Skeletal muscle satellite cell (primary cell): Measurements from ENCODE around the gene MSN.

Experiments used
- H3K27me3 ChIP-seq: 2 replicates; pipeline ENCODE4 v1.7.0; 2013; ENCODE audit warnings: low read length; ENCODE audit not compliant: control insufficient read depth, insufficient read depth
- H3K36me3 ChIP-seq: 2 replicates; pipeline ENCODE4 v1.7.0; 2013; ENCODE audit warnings: mild to moderate bottlenecking, control low read depth, low read length; ENCODE audit not compliant: insufficient read depth
- H3K4me1 ChIP-seq: 2 replicates; pipeline ENCODE4 v1.7.0; 2013; ENCODE audit warnings: low read length; ENCODE audit not compliant: control insufficient read depth, insufficient read depth
- H3K4me2 ChIP-seq: 2 replicates; pipeline ENCODE4 v1.7.0; 2013; ENCODE audit warnings: mild to moderate bottlenecking, low read length
- H3K4me3 ChIP-seq: 2 replicates; pipeline ENCODE4 v1.7.0; 2013; ENCODE audit warnings: low read length
- H3K9ac ChIP-seq: 2 replicates; pipeline ENCODE4 v1.7.0; 2013; ENCODE audit warnings: mild to moderate bottlenecking, low read depth, low read length, moderate library complexity
- H3K9me3 ChIP-seq: replicated peaks from 2 replicates; pipeline ENCODE4 v1.7.0; 2013; ENCODE audit warnings: mild to moderate bottlenecking, control low read depth, low read length

MSN gene

DNA sequence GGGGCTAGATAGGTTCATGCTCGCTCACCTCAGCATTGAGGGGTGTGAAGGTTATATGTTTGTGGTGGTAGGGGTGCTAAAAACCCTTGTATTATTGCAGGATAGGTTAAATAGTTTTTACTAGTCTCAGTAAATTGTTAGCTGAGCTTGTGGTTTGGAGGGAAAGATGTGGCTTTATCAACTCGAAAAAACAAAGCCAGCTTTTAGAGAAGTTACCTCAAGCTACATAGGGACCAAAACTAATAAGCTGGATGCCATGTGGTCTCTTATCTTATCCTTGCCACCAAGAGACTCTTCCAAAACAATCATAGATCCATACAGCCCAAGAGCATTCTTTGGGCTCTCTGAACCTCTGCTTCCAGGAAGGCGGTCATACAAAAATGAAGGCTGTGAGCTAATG, 29.2 kb downstream of the MSN start:
- H3K36me3 ChIP-seq = peaks cover 9% of the 10 kb centered on the region
- H3K9me3 ChIP-seq = no peaks in the 10 kb centered on the region
- H3K4me2 ChIP-seq = peak overlapping the region; percentile 34
- H3K9ac ChIP-seq = no peak overlapping the region
- H3K27me3 ChIP-seq = no peaks in the 10 kb centered on the region
- H3K4me1 ChIP-seq = peaks cover 51% of the 10 kb centered on the region
- H3K4me3 ChIP-seq = no peak overlapping the region

DNA sequence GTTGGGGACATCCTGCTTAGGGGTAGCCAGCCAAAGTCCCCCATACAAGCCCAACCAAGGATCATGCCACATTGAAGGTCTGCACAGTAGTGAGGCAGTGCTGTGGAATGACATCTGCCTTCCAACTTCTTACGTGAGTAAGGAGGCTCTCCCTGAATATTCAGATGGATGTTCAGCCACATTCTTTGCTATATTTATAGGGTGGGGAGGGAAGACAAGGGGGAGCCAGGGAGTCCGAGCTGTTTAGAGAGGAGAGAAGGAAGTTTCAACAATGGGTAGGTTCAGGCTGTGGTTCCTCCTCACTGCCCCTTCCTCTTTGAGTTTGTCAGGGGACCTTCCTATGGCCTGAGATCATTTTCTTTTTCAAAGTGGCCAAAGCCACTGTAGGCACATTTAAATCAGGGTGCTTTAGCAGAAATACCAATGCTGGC, 29.8 kb downstream of the MSN start:
- Histone ChIP-seq H3K9me3 (no peaks in the 10 kb centered on the region), H3K36me3 (peaks cover 9% of the 10 kb centered on the region), H3K9ac (peak overlapping the region; percentile 67), H3K4me1 (peaks cover 45% of the 10 kb centered on the region), H3K27me3 (no peaks in the 10 kb centered on the region), H3K4me3 (no peak overlapping the region), H3K4me2 (peak overlapping the region; percentile 39)

DNA sequence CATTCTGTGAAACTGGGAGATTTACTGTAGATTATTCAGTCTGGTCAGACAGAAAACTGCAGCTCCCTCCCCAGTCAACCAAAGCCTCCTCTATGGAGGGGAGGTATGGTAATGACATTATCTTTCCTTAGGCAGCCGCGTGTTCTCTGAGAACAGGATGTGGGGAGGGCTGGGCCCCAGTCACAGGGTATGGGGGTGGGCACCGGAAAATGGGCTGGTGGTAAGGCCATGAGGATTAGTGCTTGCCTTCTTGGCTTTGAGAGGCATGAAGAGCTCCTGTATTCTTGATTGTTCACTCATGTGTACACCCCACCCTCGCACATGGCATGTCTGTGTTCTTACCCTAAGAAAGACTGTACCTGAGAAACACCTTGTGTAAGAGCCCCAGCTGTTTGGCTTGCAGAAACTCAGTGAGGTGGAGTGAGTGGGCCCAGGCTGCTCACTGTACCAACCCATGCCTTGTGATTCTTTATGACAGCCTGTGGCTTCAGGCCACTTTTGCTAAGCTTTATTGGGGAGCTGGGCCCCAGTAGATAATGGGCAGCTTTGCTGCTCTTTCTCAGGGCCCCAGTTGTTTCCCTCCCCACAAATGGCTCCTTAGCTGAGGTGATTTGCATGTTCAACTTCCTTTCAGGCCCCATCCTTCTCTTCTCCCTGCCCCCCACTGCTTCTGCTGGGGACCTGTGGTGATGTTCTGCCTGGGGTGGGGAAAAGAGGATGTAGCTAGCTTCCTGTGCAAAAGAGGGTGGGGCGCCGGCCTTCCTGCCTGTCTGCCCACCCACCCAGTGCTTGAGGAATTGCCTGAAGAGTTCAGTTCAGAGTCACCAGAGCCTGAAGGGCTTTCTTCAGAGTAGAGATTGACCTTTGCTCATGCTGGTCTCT, 30.7 kb downstream of the MSN start:
- Histone ChIP-seq H3K4me2 (peak overlapping the region; percentile 39), H3K36me3 (peaks cover 9% of the 10 kb centered on the region), H3K9ac (peak overlapping the region; percentile 67), H3K4me1 (peaks cover 50% of the 10 kb centered on the region), H3K9me3 (no peaks in the 10 kb centered on the region), H3K27me3 (no peaks in the 10 kb centered on the region), H3K4me3 (peak overlapping the region; percentile 10)

DNA sequence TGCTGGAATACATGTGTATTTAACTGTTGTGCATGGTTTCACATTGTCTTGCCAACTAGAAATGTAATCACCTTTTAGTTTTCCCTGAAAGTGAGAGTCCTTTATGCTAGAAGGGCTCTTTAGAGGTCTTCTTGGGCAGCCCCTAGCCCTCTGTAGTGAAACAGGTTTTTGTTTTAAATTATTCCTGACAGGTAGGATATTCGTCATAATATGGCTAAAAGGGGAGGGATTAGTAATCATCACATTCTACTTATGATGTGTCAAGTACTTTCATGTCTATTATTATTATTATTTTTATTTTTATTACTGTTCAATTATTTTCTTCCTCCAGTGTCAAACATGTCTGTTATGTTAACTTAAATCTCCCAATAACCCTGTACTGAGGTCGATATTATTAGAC, 35.5 kb downstream of the MSN start:
- Histone ChIP-seq H3K9ac (peak overlapping the region; percentile 40), H3K9me3 (no peaks in the 10 kb centered on the region), H3K4me3 (no peak overlapping the region), H3K36me3 (peaks cover 9% of the 10 kb centered on the region), H3K4me1 (peaks cover 52% of the 10 kb centered on the region), H3K4me2 (no peak overlapping the region), H3K27me3 (no peaks in the 10 kb centered on the region)

DNA sequence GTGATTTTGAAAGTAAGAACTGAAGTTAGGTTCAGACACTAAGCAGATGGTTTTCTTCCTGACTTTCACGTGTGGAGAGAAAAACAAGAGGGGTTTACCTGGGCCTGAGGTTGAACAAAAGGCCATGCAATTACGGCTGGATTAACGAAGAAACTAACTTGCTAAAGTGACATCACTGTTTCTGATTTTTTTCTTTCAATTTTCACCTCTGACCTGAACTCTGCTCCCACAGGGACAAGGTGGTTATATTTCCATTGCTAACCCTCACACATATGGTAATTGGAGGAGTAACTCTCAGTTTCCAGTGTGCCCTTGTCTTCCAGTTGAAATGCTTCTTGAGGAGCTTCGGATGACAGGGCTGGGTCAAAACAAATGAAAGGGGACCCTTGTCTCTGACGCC, 38.0 kb downstream of the MSN start:
- Histone ChIP-seq H3K36me3 (no peaks in the 10 kb centered on the region), H3K9ac (no peak overlapping the region), H3K9me3 (no peaks in the 10 kb centered on the region), H3K4me2 (peak overlapping the region; percentile 1), H3K4me1 (peaks cover 44% of the 10 kb centered on the region), H3K27me3 (no peaks in the 10 kb centered on the region), H3K4me3 (no peak overlapping the region)

DNA sequence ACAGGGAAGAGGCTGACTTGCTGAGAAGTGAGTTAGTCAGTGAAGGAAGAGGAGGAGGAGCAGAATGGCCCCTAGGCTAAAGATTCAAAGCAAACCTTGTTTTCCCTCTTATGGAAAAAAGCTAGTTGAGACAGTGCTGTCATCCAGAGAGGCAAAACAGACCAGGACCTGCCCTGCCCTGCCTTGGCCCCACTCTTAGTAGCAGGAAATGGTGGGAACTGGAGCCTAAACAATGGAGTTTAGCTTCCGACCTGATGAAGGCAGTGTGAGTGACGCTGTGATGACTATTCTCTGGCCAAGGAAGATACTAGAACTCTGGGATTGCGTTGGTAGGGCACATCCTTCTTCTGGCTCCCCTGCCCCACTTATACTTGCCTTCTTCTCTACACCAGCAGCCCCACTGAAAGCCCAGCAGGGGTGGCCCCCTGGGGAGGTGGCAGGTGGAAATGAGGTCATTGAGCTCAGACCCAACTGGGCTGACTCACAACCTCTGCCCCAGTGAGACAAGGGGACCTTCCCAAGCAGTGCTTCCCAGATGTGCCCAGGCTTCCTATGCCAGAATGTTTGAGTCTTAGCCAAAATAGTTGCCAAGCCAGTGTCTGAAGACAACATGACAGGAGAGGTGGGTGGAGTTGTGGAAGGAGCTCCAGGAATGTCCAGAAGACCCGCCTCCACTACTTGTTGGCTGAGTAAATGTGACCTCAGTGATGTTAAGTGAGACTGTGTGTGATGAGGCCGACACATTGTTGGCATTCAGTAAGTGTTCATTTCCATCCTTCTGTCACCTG, 38.8 kb downstream of the MSN start:
- Histone ChIP-seq H3K4me2 (peak overlapping the region; percentile 1), H3K27me3 (no peaks in the 10 kb centered on the region), H3K9ac (no peak overlapping the region), H3K4me1 (peaks cover 44% of the 10 kb centered on the region), H3K36me3 (no peaks in the 10 kb centered on the region), H3K4me3 (no peak overlapping the region), H3K9me3 (no peaks in the 10 kb centered on the region)

DNA sequence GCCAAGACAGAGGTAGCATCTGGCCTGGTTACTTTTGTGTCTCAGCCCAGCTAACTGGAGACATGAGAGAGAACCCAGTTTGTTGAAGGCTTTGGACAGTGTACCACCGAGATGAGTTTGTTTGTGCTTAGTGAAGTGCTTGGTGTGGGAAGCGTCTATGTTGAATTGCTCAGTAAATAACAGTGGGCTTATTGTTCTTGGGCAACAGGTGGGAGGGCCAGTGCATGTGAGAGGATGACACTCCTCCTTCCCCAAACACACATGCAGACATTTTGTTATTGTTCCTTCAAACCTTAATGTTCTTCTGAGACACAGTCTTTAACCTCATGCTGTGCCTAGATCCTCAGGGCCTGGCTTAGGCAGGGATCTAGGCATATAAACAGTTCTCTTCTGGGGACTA, 39.7 kb downstream of the MSN start:
- H3K9ac ChIP-seq = no peak overlapping the region
- no peak overlapping the region for H3K4me3 ChIP-seq
- H3K36me3 ChIP-seq = no peaks in the 10 kb centered on the region
- peak overlapping the region; percentile 5 for H3K4me2 ChIP-seq
- no peaks in the 10 kb centered on the region for H3K27me3 ChIP-seq
- H3K9me3 ChIP-seq = no peaks in the 10 kb centered on the region
- H3K4me1 ChIP-seq = peaks cover 44% of the 10 kb centered on the region

DNA sequence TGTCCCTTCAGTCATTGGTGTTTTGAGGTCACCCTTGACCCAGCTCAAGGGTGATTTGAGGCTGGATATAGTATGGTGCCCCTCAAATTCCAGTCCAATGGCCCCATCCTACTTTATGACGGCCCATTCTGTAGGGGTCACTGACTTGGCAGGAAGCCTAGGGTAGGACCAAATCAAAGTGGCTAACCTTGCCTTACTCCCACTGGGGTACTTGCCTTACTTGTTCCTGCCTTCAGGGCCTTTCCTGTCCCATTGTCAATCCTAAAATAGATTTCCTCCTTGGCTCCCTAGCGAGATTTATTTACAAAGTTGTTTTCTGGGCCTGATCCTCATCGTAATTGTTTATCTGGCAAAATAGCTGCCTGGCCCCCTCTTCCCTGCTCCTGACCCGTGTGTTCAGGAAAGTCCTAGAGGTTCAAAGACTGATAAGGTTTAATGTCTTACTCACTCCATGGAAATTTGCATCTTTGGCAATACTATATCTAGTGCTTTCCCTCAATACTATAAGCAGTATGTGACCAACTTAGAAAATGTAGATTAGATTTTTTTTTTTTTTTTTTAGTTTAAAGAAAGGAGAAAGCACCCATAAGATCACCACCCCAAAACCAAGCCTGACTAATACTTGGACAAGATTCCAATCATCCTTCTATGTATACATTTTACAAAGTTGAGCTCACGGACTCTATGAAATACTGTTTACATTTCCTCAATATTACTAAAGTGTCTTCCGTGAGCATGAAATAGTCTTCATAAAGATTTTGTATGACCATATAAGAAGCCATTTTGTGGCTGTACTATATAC, 44.8 kb downstream of the MSN start:
- Histone ChIP-seq H3K9ac (no peak overlapping the region), H3K4me2 (no peak overlapping the region), H3K36me3 (peaks cover 6% of the 10 kb centered on the region), H3K4me3 (no peak overlapping the region), H3K9me3 (no peaks in the 10 kb centered on the region), H3K4me1 (peaks cover 4% of the 10 kb centered on the region), H3K27me3 (no peaks in the 10 kb centered on the region)

DNA sequence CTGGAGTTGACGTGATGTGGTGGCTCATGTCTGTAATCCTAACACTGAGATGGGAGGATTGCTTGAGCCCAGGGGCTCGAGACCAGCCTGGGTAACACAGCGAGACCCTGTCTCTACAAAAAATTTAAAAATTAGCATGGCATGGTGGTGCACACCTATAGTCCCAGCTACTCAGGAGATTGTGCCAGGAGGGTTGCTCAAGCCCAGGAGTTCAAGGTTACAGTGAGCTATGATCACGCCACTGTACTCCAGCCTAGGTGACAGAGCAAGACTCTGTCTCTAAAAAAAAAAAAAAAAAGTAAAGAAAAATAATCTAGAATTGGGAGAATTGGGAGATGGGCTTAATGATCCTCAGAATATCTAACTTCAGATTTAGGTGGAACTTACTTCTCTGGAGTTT, 51.1 kb downstream of the MSN start:
- no peaks in the 10 kb centered on the region for H3K27me3 ChIP-seq
- no peaks in the 10 kb centered on the region for H3K9me3 ChIP-seq
- peaks cover 6% of the 10 kb centered on the region for H3K4me1 ChIP-seq

DNA sequence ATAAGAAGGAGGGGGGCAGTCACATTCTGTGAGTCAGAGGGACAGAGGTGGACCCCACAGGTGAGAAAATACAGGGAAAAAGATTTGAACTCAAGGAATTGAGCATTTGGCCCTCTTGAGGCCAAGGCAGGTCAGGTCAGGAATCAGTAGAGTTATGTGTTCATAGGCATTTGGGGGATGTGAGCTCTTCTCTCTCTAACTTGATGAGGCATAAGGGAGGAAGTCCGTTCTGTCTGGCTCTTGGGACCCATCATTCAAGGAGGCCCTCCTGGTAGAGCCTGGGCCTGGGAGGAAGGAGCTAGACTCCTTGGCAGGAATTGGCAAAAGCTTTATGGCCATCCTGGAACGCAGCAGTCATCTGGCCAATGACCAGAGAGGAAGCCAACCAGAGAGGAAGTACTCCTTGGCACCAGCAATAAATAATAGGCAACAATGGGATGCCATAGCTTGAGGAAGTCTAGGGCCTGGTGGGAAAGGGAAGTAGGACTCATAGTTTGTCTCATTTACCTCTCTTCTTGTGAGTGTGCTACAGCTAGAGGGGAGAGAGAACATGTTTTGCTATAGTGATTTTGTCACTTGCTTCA, 53.0 kb downstream of the MSN start:
- Histone ChIP-seq H3K4me3 (no peak overlapping the region), H3K4me1 (peaks cover 6% of the 10 kb centered on the region), H3K27me3 (no peaks in the 10 kb centered on the region), H3K9me3 (no peaks in the 10 kb centered on the region), H3K9ac (no peak overlapping the region), H3K36me3 (peaks cover 51% of the 10 kb centered on the region), H3K4me2 (no peak overlapping the region)

More for the DNA sequence above, 51.1 kb downstream of the MSN start:
- Histone ChIP-seq H3K4me2 (no peak overlapping the region), H3K9ac (no peak overlapping the region), H3K4me3 (no peak overlapping the region), H3K36me3 (peaks cover 47% of the 10 kb centered on the region)

DNA sequence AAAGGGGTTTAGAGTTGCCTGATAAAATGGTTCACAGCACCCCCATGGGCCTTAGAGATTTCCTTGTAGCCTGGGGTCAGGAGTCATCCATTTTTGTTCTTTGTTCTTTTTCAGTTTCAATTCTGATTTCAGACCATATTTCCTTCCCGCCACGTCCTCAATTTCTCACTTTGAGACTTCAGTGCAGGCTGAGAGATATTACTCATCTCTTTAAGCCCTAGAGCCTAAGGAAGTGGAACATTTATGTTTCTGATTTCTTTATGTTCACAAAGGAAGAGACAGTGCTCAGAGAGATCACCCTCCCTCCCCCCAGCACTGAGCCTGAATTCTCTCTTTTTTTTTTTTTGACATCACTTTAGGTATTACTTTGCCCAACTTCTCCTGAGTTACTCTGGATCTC, 56.3 kb downstream of the MSN start:
- Histone ChIP-seq H3K4me2 (no peak overlapping the region), H3K4me3 (no peak overlapping the region), H3K9ac (no peak overlapping the region), H3K4me1 (peaks cover 3% of the 10 kb centered on the region), H3K9me3 (no peaks in the 10 kb centered on the region), H3K36me3 (peaks cover 45% of the 10 kb centered on the region), H3K27me3 (no peaks in the 10 kb centered on the region)
